GM21367 (cell line): ENCODE results near the gene UMODL1.
"Not testable (repeated sequence)": the region's sequence is repeated elsewhere in the genome, so short reads cannot be mapped to it uniquely, and the experiment has no call there.

Experiments used
- ATAC-seq: cut with Tn5 transposase; IDR thresholded peaks from one replicate; pipeline ENCODE4 v1.9.1; 2021; ENCODE audit not compliant: unreplicated experiment

UMODL1 gene

GRCh38 chr21:42159560-42160110 lies 88.5 kb downstream of the UMODL1 start:
- ATAC-seq = no peak

DNA sequence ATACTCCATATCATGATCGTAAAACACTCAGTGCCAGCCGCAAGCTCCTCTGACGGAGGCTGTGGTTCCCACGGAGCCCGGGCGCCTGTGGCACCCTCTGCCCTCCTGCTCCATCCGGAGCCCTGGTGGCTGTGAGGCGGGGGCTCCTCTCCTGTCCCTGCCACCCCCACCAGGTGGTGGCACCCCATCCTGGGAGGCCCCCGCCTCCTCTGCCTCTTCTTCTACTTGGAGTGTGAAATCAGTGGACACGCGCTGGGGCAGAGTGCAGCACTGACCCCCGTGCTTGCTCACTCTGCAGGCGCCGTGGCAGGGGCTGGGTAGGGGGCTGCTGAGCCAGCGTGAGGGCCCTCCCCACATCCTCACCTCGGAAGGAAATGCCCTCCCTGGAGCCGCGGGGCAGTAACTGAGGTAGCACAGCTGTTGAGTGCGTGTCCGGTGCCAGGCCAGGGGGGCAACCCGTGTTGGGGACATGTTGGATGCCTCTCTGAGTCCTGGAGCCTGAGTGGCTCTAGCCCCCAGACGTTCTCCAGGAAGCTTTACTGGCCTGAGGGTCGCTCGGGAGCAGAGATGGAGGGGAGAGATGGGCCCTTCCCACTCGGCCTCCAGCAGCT lies 89.1 kb downstream of the UMODL1 start:
- no peak for ATAC-seq

DNA sequence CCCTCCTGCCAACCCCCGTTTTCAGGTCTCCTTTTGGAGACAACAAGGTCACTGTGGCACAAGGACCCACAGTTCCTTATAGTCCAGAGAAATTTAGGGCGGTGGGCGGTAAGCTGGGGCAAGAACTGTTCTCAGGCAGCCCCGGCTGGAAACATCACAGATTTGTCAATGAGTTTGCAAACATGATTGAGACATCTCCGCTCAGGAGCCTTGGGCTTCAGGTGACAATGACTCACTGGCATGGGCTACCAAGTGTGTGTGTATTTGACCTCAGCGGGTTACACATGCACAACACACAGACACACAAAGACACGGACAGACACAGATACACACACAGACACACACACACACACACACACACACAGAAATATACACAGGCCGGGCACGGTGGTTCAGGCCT lies 89.6 kb downstream of the UMODL1 start:
- ATAC-seq = no peak

DNA sequence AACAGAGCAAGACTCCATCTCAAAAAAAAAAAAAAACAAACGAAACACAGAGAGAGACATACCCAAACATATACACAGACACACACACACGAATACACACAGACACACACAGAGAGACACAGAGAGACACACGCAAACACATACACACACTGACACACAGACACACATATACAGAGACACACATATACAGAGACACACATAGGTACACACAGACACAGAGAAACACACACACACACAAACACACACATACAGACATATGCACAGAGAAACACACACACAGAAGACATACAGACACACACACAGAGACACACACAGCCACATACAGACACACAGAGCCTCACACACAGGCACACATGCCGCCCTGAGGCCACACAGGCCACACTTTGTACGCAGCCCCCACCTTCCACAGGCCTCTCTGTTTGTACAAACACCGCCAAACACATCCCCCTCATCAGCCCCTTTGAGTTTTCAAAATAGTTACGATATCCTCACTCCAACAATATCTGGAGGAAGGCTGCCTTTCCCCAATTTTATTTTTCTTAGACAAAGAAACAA lies 90.4 kb downstream of the UMODL1 start:
- ATAC-seq = no peak

GRCh38 chr21:42161956-42162681 lies 91.0 kb downstream of the UMODL1 start:
- ATAC-seq = no peak

GRCh38 chr21:42162831-42163510 lies 91.9 kb downstream of the UMODL1 start:
- no peak for ATAC-seq

DNA sequence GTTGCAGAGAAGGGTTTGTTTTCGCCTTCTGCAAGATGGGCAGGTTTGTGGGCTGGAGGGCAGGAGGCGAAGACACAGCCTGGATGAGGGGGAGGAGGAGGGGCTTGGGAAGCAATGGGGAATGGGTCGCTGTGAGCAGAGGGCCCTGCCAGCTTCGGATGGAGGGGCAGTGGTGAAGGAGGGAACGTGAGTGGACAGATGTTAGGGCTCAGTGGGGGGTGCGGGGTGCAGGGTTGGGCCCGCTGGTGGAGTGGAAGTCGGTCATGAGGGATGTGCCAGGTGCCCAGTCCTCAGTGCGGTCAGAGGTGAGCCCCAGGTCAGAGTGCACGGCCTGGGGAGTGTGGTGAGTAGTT lies 92.4 kb downstream of the UMODL1 start:
- no peak for ATAC-seq

DNA sequence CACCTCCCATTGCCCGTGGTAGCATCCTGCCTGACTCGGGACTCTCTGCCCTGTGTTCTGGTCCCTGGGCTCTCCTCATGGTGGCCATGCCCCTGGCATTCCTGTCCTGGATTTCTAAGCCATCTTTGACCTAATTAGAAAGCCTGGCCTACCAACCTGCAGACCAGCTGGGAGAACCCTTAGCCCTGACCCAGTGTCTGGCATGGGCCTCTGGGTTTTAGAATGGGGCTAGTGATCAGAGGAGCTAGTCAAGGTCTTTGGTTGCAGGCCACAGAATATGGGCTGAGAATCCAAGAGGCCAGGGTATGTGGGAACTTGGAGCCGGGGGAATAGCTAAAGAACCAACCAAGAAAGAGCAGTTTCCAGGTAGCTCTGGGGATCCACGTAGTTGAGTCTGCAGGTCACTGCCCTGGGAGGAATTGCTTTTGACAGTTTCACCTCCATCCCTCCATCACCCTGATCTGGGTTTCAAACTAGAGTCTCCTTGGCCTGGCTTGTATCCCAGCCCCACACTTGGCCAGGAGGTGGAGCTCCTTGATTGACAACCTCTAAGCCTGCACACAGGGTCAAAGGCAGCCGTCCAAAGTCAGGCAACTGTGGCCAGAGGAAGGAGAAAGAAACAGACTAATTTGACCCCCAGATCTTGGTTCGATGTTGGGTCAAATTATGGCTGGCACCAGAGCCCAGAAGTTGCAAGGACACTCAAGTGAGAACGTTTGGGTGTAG lies 93.1 kb downstream of the UMODL1 start:
- ATAC-seq = no peak

DNA sequence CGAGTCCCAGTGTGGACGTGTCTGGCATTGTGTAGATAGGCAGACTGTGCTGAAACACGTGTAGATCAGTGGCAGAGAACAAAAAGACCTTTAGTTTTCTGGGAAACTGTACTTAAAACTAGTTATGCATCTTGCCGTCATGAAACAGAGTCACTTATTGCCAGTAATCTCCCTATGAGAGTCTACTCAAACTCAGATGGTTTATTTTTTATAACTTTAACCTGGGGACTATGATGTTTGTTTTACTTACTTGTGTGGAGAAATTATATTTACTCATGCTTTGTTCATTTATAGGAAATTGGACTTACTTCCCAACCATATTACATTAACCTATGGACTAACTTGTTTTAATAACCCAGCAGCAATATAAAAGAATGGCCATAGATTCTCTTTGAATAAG lies 93.7 kb downstream of the UMODL1 start:
- ATAC-seq = no peak

GRCh38 chr21:42165901-42166300 lies 94.8 kb downstream of the UMODL1 start:
- ATAC-seq = no peak

DNA sequence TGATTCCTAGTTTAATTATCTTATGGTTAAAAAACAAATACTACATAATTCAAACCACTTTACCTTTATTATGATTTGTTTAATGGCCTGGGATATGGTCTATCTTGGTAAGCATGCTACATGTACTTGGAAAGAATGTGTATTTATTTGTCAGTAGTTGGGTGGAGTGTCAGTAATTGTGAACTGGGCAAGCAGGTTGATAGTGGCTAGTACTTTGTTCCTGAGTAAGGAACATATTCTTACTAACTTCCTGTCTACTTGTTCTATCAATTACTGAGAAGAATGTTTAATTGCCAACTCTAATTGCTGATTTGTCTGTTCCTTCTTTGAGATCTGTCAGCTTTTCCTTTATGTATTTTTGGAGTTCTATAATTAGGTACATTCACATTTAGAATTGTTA lies 98.6 kb downstream of the UMODL1 start:
- ATAC-seq = no peak

DNA sequence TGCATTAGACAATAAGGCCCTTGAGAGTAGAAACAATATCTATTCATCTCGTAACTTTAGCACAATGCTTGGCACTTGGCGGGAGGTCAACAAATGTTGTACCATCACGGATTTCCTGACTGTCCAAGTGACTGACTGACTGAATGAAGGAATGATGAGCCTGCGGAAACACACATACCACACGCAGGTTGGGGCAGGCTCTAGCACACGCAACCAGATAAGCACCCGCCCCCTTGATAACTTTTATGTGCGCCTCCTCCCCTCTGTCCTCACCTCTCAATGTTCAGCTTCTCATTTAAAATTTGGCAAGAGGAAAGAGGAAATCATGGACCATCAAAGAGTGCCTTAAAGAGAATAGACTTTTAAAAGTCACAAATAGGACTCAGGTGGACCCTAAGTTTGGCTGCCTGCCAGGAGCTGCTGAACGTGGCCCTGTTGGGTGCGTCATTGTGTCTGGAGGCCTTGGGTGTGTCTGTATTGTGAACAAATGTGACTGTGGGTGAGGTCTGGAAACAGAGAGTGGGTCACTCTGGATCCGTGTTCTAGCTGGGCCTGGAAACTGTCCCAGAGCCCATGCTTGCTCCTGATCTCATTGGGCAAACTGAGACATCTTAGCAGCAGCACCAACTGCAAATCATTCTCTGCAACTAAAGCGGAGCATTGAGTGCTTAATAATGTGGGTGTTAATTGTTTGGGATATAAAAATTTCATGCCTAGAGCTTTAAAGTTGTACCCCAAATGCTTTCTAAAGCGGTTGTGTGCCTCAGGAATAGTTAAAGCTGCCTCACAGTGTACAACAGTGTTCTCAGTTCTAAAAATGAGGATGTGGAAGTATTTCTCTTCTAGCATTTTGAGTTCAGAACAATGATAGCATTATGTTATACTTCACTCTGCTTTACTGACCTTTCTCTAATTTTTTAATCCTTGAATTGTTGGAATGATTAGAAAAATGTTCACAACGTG lies 100.3 kb downstream of the UMODL1 start:
- ATAC-seq = no peak

- no peak for ATAC-seq
Observed at GRCh38 chr21:42172596-42173483, 101.7 kb downstream of the UMODL1 start.

GRCh38 chr21:42174173-42174572 lies 103.1 kb downstream of the UMODL1 start:
- ATAC-seq = no peak

DNA sequence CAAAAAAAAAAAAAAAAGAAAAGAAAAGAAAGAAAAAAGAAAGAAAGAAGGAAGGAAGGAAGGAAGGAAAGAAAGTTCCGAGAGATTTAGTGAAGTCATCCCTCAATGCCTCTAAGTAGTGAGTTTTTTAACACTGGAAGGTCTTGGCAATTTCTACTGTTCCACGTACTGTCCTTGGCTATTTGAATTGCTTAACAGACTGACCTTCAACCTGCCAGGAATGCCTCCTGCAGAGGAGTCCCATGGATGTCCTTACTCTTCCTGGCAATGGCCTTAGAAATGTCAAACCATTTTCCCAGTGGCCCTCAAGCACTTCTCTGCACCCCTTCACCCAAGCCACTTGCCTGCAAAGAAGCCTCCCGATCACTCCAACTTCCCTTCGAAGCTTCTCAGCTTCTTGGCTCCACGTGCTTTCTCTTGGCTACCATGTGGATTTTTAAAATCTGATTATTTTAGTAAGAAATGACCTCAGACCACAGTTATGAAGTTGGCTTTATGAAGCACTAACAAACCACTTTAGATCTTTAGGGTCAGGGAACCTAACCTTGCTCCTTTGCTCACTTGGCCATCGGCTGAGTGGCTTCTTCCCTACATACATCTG lies 104.1 kb downstream of the UMODL1 start:
- no peak for ATAC-seq

DNA sequence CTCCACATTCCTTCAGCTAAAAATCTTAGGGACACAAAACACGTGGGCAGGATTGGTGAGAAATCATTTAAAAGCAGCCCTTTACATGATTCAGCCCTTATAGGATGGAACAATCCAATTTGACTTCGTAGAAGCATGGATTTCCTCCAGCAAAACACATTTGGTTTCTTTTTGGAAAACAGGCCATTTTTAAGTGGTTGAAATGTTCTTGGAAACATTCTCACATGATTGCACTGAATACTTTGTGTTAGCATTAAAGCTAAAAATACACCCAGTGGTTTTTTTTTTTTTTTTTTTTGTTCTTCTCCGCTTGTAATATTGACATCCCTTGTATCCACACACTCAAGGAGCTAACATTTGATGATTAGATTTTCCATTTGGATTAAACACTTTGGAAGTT lies 105.7 kb downstream of the UMODL1 start:
- ATAC-seq = no peak

GRCh38 chr21:42179316-42179715 lies 108.2 kb downstream of the UMODL1 start:
- no peak for ATAC-seq

- ATAC-seq = not testable (repeated sequence)
Observed at GRCh38 chr21:42180001-42180400, 108.9 kb downstream of the UMODL1 start.
